ENCODE data around the gene NAT10.

NAT10 gene

GRCh38 chr11:34194576-34195335 lies 89.3 kb downstream of the NAT10 start:
- no peak overlapping the region for H3K4me3 ChIP-seq (ENCODE audit: low read depth, low read length)
- TF ChIP-seq, protein P1, sequence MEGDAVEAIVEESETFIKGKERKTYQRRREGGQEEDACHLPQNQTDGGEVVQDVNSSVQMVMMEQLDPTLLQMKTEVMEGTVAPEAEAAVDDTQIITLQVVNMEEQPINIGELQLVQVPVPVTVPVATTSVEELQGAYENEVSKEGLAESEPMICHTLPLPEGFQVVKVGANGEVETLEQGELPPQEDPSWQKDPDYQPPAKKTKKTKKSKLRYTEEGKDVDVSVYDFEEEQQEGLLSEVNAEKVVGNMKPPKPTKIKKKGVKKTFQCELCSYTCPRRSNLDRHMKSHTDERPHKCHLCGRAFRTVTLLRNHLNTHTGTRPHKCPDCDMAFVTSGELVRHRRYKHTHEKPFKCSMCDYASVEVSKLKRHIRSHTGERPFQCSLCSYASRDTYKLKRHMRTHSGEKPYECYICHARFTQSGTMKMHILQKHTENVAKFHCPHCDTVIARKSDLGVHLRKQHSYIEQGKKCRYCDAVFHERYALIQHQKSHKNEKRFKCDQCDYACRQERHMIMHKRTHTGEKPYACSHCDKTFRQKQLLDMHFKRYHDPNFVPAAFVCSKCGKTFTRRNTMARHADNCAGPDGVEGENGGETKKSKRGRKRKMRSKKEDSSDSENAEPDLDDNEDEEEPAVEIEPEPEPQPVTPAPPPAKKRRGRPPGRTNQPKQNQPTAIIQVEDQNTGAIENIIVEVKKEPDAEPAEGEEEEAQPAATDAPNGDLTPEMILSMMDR (conservative IDR thresholded peaks at IDR 0.05; ENCODE audit: low read depth, low read length) = no peak
- no peak for DNase-seq (ENCODE audit: low read depth)

Measured in choroid plexus epithelial cell (primary cell).